Measurements from ENCODE around the gene ARHGEF28. TPM values are rescaled to one million over a fixed set of nuclear protein-coding genes. Genes with fewer than 3 reads are reported as not detected.

Gene ARHGEF28
- total and polyA plus RNA-seq, 2 of the 4 experiments (the other 2 are of a cell fraction), result 3.6 to 16.0 TPM

DNA sequence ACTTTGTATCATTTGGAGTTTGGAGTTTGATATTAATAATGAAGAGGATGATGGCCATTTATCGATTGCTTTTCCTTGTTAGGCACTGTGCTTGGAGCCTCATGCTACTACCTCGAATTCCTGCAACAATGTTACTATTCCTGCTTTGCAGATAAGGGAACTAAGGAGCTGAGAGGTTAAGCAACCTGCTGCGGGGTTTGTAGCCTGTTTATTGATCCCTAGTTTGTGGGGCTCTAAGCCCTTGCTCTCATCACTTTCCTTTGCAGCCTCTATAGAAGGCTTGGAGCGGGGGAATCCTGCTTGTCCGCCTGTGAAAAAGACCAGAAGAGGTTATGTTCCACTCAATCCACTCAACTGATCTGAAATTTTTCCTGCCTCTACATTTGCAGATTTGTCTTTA is 15.8 kb downstream of the ARHGEF28 start:
- ChIA-PET POLR2A (ENCODE audit: unreplicated experiment) (no interaction called here), CTCF (interaction anchor here (1.8 kb wide), 1 partner anchor 52 kb away, joined by 4 read pairs; no protein-coding TSS in a partner anchor)
- in situ Hi-C loops (cut with MboI; ENCODE audit: low sequenced_read_pairs) (no loop called here), dilution Hi-C loops (cut with HindIII; ENCODE audit: low sequenced_read_pairs, unreplicated experiment) (no loop called here), intact Hi-C loops (cut with micrococcal nuclease) (no loop called here)
- WGBS, 2 experiments (ENCODE audit: extremely low coverage in 2 of 2, insufficient read length in 1 of 2), result 100% methylated on average over 1 of the region's 5 CpGs; no CpG with 5 or more reads in 1 of the 2 experiments
- Histone ChIP-seq H4K8ac (ENCODE audit: low read depth in 2 of 2, low read length in 2 of 2) (peak overlapping the region in 1 of 2 experiments; percentile 2; a peak in 1 of 4 replicates), H3K4me3 (ENCODE audit: insufficient read depth, low read depth, low read length) (no peak overlapping the region), H3K14ac (replicated peaks; ENCODE audit: low read depth, low read length) (peak overlapping the region; percentile 3), H3K27me3 (ENCODE audit: control insufficient read depth, insufficient read depth, low read length) (no peaks in the 10 kb centered on the region), H4K20me1 (ENCODE audit: insufficient read depth, low read length) (no peaks in the 10 kb centered on the region), H2AFZ (replicated peaks; ENCODE audit: low read length, poor library complexity) (no peak overlapping the region), H3K18ac (ENCODE audit: low read depth, low read length) (no peak overlapping the region), H3K36me3 (ENCODE audit: control insufficient read depth, insufficient read depth, low read length) (no peaks in the 10 kb centered on the region), H3K79me1 (ENCODE audit: low read depth in 1 of 2, low read length in 2 of 2) (peaks cover 31 to 53% of the 10 kb centered on the region in 2 experiments), H2AK9ac (replicated peaks; ENCODE audit: low read depth, low read length, poor library complexity) (no peak overlapping the region), H2BK20ac (ENCODE audit: low read depth, low read length) (peak overlapping the region; percentile 49; the same call in 1 of the 2 replicates), H2BK15ac (ENCODE audit: low read depth, low read length) (peak overlapping the region; percentile 18; the same call in 1 of the 3 replicates), H3K9ac (ENCODE audit: low read depth, low read length) (no peak overlapping the region), H4K5ac (ENCODE audit: low read depth, low read length) (no peak overlapping the region; the same call in 1 of the 2 replicates), H3K23ac (ENCODE audit: low read depth, low read length) (peak overlapping the region; percentile 47), H3K27ac (ENCODE audit: insufficient read depth, low read length) (no peak overlapping the region), H3K9me3 (ENCODE audit: control insufficient read depth, insufficient read depth, low read length) (no peaks in the 10 kb centered on the region), H3K4ac (ENCODE audit: low read depth, low read length) (peak overlapping the region; percentile 12; the same call in 1 of the 2 replicates), H4K91ac (ENCODE audit: insufficient read depth, low read depth, low read length) (peak overlapping the region; percentile 5; the same call in 1 of the 2 replicates), H2BK5ac (ENCODE audit: low read depth, low read length, poor library complexity, severe bottlenecking) (no peak overlapping the region), H3K4me1 (ENCODE audit: control insufficient read depth, insufficient read depth, low read length) (peaks cover 12% of the 10 kb centered on the region), H3K56ac (ENCODE audit: extremely low read depth, insufficient read depth, low read length) (no peak overlapping the region), H2AK5ac (ENCODE audit: low read depth, low read length) (0 out of 2 replicates have a peak overlapping the region, but pooled peaks have one; percentile 27), H2BK120ac (ENCODE audit: low read depth, low read length) (peak overlapping the region; percentile 85), H3K9me1 (ENCODE audit: insufficient read depth, low read length) (peaks cover 17% of the 10 kb centered on the region), H3K4me2 (ENCODE audit: low read depth, low read length) (no peak overlapping the region; the same call in 1 of the 2 replicates)
- ATAC-seq (ENCODE audit: low read depth) (no peak), DNase-seq (no peak)
- TF ChIP-seq RCOR1 (IDR thresholded peaks at IDR 0.05; ENCODE audit: insufficient replicate concordance, low read length) (no peak), FOS (IDR thresholded peaks at IDR 0.05; ENCODE audit: low read depth, low read length) (no peak), CEBPB (IDR thresholded peaks at IDR 0.05; ENCODE audit: low read depth, low read length) (no peak), SMC3 (IDR thresholded peaks at IDR 0.05; ENCODE audit: low read depth, low read length) (no peak)
- BruUV-seq (replicated peaks), result no TSS peak
